ENCODE data around the gene KAZN. TPM values are rescaled to one million over a fixed set of nuclear protein-coding genes. Genes with fewer than 3 reads are reported as not detected.

KAZN gene
- total and polyA plus RNA-seq, 2 of the 8 experiments (the other 6 are each of a cell fraction or from before 2014, with no cell fraction given), result 3.7 to 11.8 TPM

- no peak overlapping the region for H4K91ac ChIP-seq (replicated peaks; ENCODE audit: insufficient read length, low read length)
- no peak overlapping the region for H2BK5ac ChIP-seq (ENCODE audit: low read depth, low read length)
- no peak overlapping the region for H2AK5ac ChIP-seq (ENCODE audit: low read depth, low read length)
- H3K4ac ChIP-seq (replicated peaks; ENCODE audit: insufficient read length, low read depth, low read length), result no peak overlapping the region
- no peak for TF ChIP-seq SP4 (IDR thresholded peaks at IDR 0.05; ENCODE audit: low read length)
- TF ChIP-seq HDAC2 (IDR thresholded peaks at IDR 0.05; ENCODE audit: borderline replicate concordance in 1 of 2, low read depth in 2 of 2, low read length in 2 of 2), result no peak
- POLR2A ChIA-PET (ENCODE audit: partially characterized antibody), result no interaction called here
- no peak overlapping the region for H3K18ac ChIP-seq (ENCODE audit: extremely low read depth, low read length)
- H2BK20ac ChIP-seq (ENCODE audit: low read length), result no peak overlapping the region
- no peak overlapping the region for H3K56ac ChIP-seq (replicated peaks; ENCODE audit: insufficient read length, low read depth, low read length)
- H3K23ac ChIP-seq (ENCODE audit: insufficient read length), result no peak overlapping the region
- peaks cover 0 to 1% of the 10 kb centered on the region in 2 experiments for H4K20me1 ChIP-seq (replicated peaks in 1 of 2; ENCODE audit: control insufficient read depth in 1 of 2, insufficient read depth in 2 of 2, low read length in 2 of 2)
- no peaks in the 10 kb centered on the region for H3K27me3 ChIP-seq (replicated peaks in 1 of 4; ENCODE audit: control insufficient read depth in 3 of 4, extremely low read depth in 1 of 4, insufficient read depth in 3 of 4, low read length in 3 of 4)
- CTCF ChIA-PET (ENCODE audit: partially characterized antibody), result interaction anchor here (0.6 to 5.8 kb wide), 4 partner anchors 12 to 455 kb away, joined by 3 to 43 read pairs (median 4); no protein-coding TSS in a partner anchor
- no peak overlapping the region for H2BK12ac ChIP-seq (ENCODE audit: low read depth, low read length)
- H3K4me1 ChIP-seq (replicated peaks in 1 of 4; ENCODE audit: control insufficient read depth in 3 of 4, insufficient read depth in 4 of 4, low read length in 3 of 4), result no peaks in the 10 kb centered on the region
- no peaks in the 10 kb centered on the region for H3K79me1 ChIP-seq (ENCODE audit: low read depth, low read length)
- no peaks in the 10 kb centered on the region for H3K79me2 ChIP-seq (ENCODE audit: control insufficient read depth in 1 of 2, insufficient read depth in 2 of 2, low read length in 2 of 2)
- FAIRE-seq, result no peak
- H2AFZ ChIP-seq (ENCODE audit: low read length), result no peak overlapping the region
- H3K9me3 ChIP-seq (ENCODE audit: insufficient read depth in 2 of 2, low read depth in 1 of 2, low read length in 1 of 2), result peaks cover 2 to 4% of the 10 kb centered on the region in 2 experiments; a peak in 1 of 4 replicates
- H3K27ac ChIP-seq (ENCODE audit: low read depth, low read length), result no peak overlapping the region
- no peak overlapping the region for H3K9ac ChIP-seq (replicated peaks in 1 of 4; ENCODE audit: extremely low read depth in 1 of 4, low read depth in 3 of 4, low read length in 3 of 4)
- H3K4me3 ChIP-seq (ENCODE audit: extremely low read depth in 1 of 4, insufficient read depth in 2 of 4, low read depth in 3 of 4, low read length in 4 of 4), result no peak overlapping the region
- H2BK120ac ChIP-seq (replicated peaks; ENCODE audit: low read depth, low read length), result no peak overlapping the region
- no peaks in the 10 kb centered on the region for H3K23me2 ChIP-seq (ENCODE audit: low read depth, low read length)
- H3K14ac ChIP-seq (ENCODE audit: insufficient read length), result no peak overlapping the region
- H3K4me2 ChIP-seq (ENCODE audit: insufficient read depth in 1 of 2, low read depth in 2 of 2, low read length in 2 of 2), result no peak overlapping the region
- H2BK15ac ChIP-seq (ENCODE audit: low read length), result no peak overlapping the region
- 96% methylated on average over 30 of the region's 30 CpGs; no CpG with 5 or more reads in 1 of the 2 experiments for WGBS, 2 experiments (ENCODE audit: extremely low coverage in 1 of 2, insufficient coverage in 1 of 2, insufficient read length in 1 of 2, insufficient replicate concordance in 2 of 2, low coverage in 1 of 2, low lambda C conversion rate in 2 of 2, missing lambda C conversion rate in 1 of 2)
- DNase-seq (ENCODE audit: low read depth in 1 of 2, low spot score in 2 of 2), result no peak
- H4K5ac ChIP-seq (ENCODE audit: insufficient read length, low read depth, low read length), result no peak overlapping the region
- H4K8ac ChIP-seq (ENCODE audit: extremely low read depth, insufficient read depth, low read length), result no peak overlapping the region
- no peaks in the 10 kb centered on the region for H3K36me3 ChIP-seq (ENCODE audit: control insufficient read depth in 2 of 4, insufficient read depth in 4 of 4, low read length in 3 of 4)
Measured at GRCh38 chr1:15065736-15066135, 467.3 kb downstream of the KAZN start.
